ENCODE measurements around the gene SND1.

- TF ChIP-seq CTCF (conservative IDR thresholded peaks at IDR 0.05 in 1 of 2, IDR thresholded peaks at IDR 0.05 in 1 of 2; ENCODE audit: extremely low read depth in 1 of 2, insufficient read depth in 1 of 2, low read depth in 1 of 2, low read length in 2 of 2) (no peak), EZH2 (IDR thresholded peaks at IDR 0.05; ENCODE audit: borderline replicate concordance, low read length) (no peak)
These were observed 79.6 kb downstream of the SND1 start for GRCh38 chr7:127731431-127732080.

Data from mammary epithelial cell (primary cell).